HG03025 (cell line): ENCODE data around the gene ZFP36.

ENCODE experiments used
- ATAC-seq: cut with Tn5 transposase; IDR thresholded peaks from one replicate; pipeline ENCODE4 v1.9.1; 2021; ENCODE audit warnings: mild to moderate bottlenecking, moderate library complexity; ENCODE audit not compliant: unreplicated experiment, low FRiP score

The ZFP36 gene

GRCh38 chr19:39415111-39416046 lies 8.7 kb downstream of the ZFP36 start:
- no peak for ATAC-seq

GRCh38 chr19:39416152-39417120 lies 9.8 kb downstream of the ZFP36 start:
- ATAC-seq: no peak

GRCh38 chr19:39417463-39418181 lies 11.0 kb downstream of the ZFP36 start:
- no peak for ATAC-seq

GRCh38 chr19:39419003-39419402 lies 12.4 kb downstream of the ZFP36 start:
- ATAC-seq: no peak

- no peak for ATAC-seq
These were observed 14.1 kb downstream of the ZFP36 start for GRCh38 chr19:39420769-39421168.

GRCh38 chr19:39422020-39422419 lies 15.4 kb downstream of the ZFP36 start:
- ATAC-seq: no peak

- no peak for ATAC-seq
These were observed 16.8 kb downstream of the ZFP36 start for GRCh38 chr19:39423258-39424086.

GRCh38 chr19:39424934-39425333 lies 18.3 kb downstream of the ZFP36 start:
- ATAC-seq: no peak

GRCh38 chr19:39425744-39426143 lies 19.1 kb downstream of the ZFP36 start:
- ATAC-seq: no peak

GRCh38 chr19:39426170-39426569 lies 19.5 kb downstream of the ZFP36 start:
- no peak for ATAC-seq

- ATAC-seq: no peak
These were observed 21.1 kb downstream of the ZFP36 start for GRCh38 chr19:39427707-39428106.

- no peak for ATAC-seq
These were observed 21.9 kb downstream of the ZFP36 start for GRCh38 chr19:39428283-39429112.

GRCh38 chr19:39430675-39431593 lies 24.3 kb downstream of the ZFP36 start:
- no peak for ATAC-seq

GRCh38 chr19:39432677-39433025 lies 26.0 kb downstream of the ZFP36 start:
- no peak for ATAC-seq

- no peak for ATAC-seq
These were observed 26.9 kb downstream of the ZFP36 start for GRCh38 chr19:39433480-39434079.

- no peak for ATAC-seq
These were observed 27.8 kb downstream of the ZFP36 start for GRCh38 chr19:39434123-39435076.
